HG02943 (cell line): ENCODE data around the gene TACSTD2.
"Not testable (repeated sequence)": the region's sequence is repeated elsewhere in the genome, so short reads cannot be mapped to it uniquely, and the experiment has no call there.

Source experiments
- ATAC-seq: cut with Tn5 transposase; IDR thresholded peaks from one replicate; pipeline ENCODE4 v1.9.1; 2021; ENCODE audit warnings: mild to moderate bottlenecking, low read depth, moderate library complexity; ENCODE audit not compliant: unreplicated experiment

The TACSTD2 gene

DNA sequence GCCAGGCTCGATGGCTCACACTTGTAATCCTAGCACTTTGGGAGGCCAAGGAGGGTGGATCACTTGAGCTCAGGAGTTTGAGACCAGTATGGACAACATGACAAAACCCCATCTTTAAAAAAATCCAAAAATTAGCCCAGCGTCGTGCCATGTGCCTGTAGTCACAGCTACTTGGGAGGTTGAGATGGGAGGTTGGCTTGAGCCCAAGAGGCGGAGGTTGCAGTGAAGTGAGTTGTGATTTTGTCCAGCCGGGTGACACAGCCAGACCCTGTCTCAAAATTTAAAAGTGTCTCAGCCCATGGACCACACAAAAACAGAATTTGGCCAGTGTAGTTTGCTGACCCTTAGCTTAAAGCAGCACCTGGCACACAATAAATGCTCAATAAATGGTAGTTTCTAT is 11.3 kb upstream of the TACSTD2 start:
- ATAC-seq = no peak

DNA sequence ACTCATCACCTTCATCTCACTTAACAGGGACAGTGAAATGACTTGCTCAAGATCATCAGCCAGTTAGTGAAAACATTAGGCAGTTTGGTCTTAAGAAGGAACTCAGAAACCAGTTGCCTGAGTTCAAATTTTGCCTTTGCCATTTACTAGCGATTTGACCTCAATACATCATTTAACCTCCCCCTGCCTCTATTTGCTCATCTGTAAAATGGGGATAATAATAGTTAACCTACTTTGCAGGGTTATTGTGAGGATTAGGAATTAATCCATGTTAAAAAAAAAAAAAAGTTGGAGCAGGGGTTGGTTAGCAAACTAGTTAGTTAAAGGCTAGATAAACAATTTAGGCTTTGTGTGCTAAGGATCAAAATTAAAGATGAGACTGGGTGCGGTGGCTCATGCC is 10.6 kb upstream of the TACSTD2 start:
- ATAC-seq = no peak

DNA sequence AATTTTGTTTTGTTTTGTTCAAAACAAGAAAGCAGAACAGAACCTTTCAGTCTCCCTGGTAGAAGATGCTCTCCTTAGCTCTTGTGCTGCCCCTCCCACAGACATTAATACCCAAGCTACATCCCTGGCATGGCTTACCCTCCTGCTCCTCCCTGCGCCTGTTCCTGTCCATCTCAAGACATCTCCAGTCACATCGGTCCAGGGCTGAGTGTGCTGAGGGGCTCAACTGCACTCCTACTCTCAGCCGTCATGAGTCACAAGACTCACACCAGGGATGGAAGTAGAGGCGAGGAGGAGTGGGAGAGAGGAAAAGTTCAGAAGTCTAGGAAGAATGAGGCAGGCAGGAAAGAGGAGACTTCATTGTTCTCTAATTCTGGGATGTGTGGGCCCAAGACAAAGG is 9.2 kb upstream of the TACSTD2 start:
- ATAC-seq = no peak

DNA sequence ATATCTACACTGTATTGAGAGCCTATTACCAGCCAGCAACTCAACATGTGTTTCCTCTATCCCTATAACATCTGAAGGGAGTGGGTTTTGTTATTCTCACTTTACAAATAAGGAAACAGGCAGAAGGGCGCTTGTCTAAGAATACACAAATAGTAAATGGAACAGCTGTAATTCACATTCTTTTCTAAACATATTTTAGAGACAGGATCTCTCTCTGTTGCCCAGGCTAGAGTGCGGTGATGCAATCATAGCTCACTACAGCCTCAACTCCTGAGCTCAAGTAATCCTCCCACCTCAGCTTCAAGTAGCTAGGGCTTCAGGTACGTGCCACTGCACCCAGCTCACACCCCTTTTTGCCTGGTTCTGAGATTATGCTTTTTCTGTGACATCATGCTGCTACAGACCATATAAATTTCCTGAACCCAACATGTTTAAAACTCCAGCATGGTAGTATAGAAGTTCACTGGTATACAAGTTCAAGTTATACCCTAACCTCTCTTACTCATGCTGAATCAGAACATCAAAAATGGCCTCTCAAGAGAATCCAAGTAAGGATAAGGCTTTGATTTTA is 8.6 kb upstream of the TACSTD2 start:
- ATAC-seq = no peak

DNA sequence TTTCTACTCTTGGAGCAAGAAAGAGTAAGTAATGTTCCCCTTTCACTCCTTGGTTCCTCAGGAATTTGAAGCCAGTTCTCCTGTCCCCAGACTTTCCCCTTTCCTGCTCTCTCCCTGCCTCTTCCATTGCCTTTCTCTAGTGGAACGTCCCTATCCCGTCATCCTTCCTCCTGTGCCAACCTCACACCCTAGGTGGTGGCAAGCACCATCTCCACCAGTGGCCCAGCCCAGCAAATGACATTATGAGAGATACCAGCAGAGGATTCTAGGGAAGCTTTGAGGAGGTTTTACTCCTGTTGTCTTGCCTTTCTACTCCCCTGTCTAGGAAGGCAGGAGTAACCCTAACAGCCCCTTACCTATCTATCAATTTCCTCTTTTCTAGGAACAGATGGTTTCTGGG is 8.1 kb upstream of the TACSTD2 start:
- no peak for ATAC-seq

DNA sequence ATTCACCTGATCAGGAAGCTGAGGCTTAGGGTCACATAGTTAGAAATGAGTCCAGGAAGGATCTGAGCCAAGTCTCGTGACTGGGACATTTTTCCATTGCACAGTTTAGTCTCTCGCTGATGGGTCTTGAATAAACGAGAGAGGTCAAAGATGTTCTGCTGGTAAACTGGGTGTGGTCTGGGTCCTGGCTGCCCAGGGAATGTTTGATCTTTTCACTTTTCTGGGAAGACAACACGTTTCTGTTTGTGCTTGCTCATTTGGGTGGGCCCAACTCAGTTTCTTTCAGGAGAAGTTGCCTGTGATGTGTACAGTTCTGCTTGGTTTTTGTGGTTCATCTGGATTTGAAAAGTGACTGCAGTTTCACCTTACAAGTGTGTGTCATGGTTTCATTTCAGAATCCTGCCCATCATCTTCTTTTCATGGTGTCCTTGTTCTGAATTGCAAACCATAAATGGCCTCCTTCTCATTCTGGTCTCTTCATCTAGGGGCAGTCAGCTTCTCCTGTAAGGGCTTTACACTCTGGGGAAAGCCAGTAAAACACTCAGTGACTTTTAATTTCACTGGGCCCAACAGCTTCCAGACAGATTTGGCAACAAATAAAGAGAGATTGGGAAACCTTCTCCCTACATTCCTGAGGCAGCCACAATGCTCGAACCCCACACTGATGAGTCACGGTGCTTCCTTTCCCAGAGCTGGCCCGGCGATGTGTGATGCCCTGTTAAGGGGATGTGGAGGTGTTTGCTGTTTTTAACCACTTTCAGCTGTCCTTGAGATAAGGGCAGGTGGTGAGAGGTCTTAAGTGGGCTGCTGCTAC is 7.2 kb upstream of the TACSTD2 start:
- ATAC-seq = no peak

DNA sequence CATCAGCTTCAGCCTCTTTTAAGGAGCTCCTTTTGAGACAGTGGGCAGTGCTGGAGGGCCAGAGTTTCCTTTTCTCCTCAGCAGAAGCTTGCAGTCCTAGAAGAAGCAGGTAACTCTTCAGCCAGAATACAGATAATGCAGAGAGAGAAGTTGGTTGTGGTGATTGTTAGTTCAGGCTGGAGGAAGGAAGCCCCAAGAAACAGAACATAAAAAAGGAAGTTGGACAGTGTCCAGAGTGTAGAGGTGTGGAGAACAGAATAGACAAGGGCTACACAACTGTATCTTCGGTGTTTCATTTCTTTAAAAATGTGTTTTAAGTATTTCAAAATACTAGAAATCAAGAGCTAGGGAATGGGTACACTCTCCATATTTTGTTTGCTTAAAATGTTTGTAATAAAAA is 6.4 kb upstream of the TACSTD2 start:
- ATAC-seq = no peak

DNA sequence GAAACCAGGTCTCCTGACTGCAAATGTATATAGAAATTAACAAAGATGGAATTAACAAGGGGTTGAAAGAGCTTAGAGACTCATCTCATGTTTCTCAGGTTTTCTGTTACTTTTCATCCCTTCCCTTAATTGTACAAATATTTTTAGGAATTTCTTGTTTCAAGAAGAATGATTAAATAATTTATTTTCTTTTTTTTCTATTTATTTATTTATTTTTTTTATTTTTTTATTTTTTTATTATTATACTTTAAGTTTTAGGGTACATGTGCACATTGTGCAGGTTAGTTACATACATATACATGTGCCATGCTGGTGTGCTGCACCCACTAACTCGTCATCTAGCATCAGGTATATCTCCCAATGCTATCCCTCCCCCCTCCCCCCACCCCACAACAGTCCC is 5.1 kb upstream of the TACSTD2 start:
- ATAC-seq = not testable (repeated sequence)

DNA sequence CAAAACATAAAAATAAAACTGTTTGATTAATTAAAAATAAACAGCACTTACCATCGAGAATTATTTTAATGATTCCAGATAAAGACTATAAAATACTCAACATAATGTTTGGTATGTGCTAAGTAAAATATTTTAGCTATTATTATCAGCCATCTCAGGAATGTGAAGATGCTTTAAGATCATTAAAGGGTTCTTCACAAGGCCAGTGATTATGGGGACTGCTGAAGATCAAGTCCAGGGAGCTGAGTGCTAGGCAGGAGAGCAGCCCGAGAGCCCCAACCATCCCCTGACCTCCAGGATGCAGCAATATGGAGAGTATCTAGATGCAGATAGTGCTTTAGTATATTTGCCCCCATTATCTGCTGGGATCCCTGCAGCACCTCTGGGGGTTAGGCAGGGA is 4.6 kb upstream of the TACSTD2 start:
- no peak for ATAC-seq

DNA sequence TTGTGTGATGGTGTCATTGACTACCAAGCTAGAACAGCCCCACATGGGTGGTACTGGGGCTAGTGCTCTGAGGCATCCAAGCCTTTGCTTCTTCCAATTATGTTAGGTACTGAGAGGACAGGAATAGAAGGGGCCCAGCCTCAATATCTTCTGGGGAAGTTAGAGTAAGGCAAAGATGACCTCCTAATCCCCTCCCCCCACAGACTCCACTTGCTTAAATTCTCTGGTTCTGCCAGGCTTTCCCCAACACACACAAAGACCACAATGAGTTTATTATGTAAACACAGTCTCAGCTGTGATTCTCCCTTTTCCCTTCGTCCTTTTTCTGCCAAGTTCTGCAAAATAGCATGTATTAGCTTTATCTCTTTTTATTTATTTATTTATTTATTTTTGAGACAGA is 3.1 kb upstream of the TACSTD2 start:
- ATAC-seq = no peak

DNA sequence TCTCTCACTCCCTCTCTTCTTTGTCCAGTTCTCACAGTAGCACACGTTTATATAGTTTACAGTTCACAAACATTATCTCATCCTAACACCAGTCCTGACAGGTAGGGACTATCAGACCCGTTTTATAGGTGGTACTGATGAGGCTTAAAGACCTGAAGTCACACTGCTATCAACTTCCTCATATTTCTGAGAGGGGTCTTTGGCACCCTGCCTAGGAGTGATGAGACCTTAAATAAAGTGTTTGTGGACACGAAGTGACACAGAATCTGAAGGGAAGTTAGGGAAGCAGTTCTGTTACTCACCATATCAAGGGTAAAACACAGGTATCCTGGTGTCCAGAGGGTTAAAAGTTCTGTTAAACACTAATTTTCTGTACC is 590 bp upstream of the TACSTD2 start:
- ATAC-seq = no peak

DNA sequence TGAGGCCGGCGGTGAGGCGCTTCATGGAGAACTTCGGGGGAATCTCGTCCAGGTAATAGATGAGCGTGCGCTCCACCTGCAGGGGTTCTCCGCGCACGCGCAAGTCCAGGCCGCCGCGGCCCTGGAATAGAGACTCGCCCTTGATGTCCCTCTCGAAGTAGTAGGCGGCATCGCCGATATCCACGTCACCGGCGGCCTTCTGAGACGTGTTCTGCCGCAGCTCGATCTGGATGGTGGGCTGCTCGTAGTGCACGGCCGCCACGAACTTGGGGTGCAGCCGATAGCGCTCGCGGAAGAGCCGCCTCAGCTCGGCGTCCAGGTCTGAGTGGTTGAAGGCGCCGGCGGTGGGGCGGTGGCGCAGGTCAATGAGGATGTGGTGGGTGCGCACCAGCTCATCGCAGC is 726 bp downstream of the TACSTD2 start:
- no peak for ATAC-seq

DNA sequence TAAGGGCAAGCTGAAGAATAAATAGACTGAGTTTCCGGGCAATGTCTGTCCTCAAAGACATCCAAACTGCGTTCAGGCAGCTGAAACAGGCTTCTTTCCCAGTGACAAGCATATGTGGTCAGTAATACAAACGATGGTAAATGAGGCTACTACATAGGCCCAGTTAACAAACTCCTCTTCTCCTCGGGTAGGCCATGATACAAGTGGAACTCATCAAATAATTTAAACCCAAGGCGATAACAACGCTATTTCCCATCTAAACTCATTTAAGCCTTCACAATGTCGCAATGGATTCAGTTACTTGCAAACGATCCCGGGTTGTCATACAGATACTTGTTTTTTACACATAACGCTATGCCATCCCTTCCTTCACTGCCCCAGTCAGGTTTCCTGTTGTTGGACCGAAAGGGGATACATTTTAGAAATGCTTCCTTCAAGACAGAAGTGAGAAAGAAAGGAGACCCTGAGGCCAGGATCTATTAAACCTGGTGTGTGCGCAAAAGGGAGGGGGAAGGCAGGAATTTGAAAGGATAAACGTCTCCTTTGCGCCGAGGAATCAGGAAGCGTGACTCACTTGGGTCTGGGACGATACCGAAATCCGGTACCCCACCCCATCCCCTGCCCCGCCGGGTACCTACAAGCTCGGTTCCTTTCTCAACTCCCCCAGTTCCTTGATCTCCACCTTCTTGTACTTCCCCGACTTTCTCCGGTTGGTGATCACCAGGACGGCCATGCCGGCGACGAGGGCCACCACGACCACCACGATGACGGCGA is 1.3 kb downstream of the TACSTD2 start:
- ATAC-seq = no peak

DNA sequence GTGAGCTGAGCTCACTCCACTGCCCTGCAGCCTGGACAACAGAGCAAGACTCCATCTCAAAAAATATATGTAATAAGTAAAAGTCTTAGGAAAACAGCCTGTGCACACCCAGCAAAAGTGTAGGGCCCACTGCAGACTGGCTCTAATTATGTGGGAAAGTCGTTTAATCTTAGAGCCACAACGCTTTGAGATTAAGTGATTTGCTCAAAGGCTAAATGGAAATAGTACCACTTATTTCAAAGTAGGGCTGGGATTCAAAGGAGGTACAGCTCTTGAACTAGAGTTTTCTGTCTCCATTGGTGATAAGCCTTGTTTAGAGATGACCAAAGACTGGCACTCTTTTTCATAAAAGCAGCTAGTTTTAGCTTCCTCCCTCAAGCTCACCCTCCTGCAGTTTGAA is 2.2 kb downstream of the TACSTD2 start:
- ATAC-seq = no peak

DNA sequence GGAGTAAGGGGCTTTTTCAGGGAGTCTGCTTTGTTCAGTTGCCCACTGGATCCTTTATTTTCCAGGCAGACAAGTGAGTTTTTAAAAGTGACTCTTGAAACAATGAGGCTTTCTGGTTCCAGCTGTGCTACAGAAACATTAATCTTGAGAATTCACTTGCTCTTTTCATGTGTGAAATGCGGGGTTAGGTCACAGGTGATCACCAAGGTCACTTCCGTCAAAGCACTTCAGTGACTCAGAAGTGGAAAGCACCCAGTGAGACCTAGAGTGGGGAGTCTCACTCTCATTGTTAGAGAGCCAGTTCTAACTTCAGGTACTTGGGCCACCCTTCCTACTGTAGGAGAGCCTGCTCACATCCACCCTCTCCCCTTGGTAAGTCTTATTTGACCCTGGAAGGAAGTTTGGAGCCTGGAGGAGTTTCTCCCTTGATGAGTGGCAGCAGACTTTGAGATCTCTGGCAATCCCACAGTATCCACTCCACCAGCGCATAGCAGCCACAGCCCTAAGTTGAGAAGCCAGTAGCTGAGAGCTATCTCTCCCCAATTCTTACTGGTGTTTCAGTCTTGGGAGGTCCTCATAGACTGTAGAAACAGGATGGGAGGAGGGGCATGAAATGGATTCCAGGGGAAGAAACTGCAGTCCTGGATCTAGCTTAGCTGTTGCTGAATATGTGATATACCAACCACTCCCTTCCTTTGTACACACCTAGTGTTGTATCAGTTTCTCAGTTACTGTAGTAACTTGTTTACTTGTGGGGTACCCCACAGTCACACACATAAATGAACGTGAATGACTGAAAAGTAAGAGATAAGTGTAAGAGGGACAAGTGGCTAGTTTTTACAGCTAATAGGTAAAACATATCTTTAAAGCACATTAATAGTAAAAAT is 3.1 kb downstream of the TACSTD2 start:
- ATAC-seq = peak; percentile 95

DNA sequence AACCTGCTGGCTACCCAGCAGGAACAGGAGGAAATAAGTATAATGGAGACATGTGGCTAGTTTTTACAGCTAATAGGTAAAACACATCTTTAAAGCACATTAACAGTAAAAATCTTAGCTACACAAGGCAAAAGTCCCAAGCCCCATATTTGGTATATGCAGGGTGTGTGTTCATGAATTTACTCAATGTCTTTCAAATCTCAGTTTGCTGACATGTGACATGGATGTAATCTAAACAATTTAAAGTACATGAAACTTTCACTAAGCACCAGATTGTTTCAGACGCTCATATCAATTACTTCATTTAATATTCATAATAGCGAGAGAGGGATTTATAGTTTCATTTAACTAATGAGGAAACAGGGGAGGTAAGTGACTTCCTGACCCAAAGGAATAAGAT is 3.9 kb downstream of the TACSTD2 start:
- ATAC-seq = no peak

DNA sequence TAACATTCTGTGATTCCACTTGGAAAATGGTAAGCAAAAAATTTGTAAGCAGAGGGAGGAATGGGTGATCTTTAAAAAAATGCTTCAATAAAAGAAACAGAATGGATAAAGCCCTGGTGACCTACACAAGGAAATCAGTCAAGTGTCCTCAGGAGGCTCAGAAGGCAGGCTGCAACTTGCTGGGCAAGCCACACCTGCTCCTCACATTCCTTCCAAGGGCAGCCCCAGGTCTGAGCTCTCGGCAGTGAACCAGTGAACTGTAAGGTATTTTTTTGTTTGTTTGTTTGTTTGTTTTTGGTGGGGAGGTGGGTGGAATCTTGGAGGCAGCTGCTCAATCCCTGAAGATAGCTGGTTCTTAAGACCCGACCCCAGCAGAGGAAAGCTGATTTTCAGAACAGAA is 4.4 kb downstream of the TACSTD2 start:
- ATAC-seq = no peak

DNA sequence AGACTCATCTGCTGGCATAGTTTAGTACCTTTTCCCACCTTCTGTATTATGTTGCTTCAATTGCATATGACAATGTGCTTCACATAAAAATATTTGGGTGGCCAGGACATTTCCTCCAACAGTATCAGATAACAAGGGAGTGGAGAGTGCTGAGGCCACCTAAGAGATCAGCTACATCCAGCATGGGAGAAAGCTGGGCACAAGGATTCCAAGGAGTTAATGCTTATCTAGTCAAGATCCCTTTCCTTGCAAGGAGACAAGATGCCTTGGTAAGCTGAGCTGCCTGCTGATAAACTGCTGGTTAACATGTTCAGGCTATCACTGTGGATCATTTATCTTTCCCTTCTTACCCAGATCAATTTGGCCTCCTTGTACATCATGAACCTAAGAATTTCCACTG is 5.4 kb downstream of the TACSTD2 start:
- ATAC-seq = no peak

DNA sequence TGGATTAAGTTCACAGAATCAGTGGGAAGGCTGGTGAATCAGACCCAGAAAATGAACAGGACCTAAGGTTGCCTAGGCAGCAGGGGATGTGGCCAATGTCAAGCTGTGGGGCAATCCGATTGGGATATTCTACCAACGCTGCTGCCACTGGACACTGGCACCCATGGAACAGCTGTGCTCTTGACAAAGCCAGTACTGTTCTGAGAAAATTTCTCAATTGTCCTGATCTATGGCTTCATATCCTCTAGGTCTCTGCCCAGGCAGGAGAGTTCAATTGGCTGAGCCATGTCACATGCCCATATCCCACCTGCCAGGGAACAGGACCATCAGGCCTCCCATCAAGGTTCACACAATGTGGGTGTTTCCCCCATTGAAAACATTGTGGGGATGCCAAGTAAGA is 6.2 kb downstream of the TACSTD2 start:
- no peak for ATAC-seq

DNA sequence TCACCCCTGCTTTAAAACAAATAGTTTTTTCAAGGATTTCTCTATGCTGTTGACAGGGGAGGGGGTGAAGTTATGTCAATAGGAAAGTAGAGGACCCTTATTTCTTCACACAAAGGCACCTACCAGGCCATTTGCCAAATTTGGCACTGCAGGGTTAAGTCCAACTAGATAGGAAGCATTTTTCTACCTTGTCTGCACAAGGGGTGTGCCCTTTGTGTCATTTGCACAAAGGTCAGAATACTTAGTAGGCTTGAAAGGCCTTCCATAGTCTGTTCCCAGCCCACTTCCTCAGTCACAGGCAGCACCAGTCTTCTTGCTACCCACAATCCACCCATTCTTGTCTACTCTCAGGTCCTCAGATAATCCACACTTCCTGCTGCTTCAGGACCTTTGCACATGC is 7.0 kb downstream of the TACSTD2 start:
- no peak for ATAC-seq

DNA sequence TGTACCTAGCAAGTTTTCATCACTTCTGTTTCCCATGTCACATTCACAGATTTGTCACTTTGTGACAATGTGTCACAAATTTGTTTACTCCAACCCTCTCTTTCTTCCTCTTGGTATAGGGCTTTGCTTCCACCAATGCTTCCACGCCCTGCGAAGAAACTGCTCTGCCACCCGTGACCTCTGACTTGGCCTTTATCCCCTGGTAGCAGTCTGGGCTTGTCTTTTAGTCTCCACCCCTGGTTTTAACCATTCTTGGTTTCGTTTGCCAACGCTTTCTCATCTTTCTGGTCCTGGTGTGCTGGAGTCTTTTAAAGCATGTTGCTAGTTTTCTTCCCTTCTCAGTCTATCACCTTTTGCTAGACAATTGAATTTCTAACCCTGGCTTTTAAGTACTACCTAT is 8.1 kb downstream of the TACSTD2 start:
- no peak for ATAC-seq
